HL-60 (cell line): Measurements from ENCODE around the gene PRODH.

Experiments
- GABPA ChIP-seq: IDR thresholded peaks from 2 replicates; pipeline ENCODE4 v1.6.1; 2012; ENCODE audit warnings: low read depth
- TF ChIP-seq, protein P1 (sequence below): IDR thresholded peaks from 2 replicates; pipeline ENCODE4 v1.6.1; 2012; ENCODE audit warnings: low read depth; ENCODE audit not compliant: insufficient replicate concordance
- TF ChIP-seq, protein P2 (sequence below): IDR thresholded peaks from one replicate; pipeline ENCODE4 v1.5.1; 2011; ENCODE audit warnings: low read length, control low read depth, inconsistent platforms; ENCODE audit not compliant: insufficient read depth

DNA sequence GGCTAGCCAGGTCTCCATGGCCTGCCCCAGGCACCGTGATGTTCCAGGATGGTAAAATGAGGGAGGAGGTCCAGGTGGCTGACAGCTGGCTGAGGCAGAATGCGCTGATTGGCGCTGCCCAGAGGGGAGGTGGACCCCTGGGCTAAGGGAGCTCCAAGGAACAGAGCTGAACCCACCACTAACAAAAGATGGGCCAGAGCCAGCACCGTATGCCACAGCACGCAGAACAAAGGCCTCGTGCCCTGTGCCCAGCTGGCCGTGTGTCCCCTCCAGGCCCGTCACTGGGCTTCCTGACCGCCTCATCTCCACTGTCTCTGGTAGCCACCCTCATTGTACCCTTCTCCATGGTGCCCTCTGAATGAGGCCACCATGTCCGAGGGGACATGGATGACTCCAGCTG, 19.6 kb upstream of the PRODH start:
- TF ChIP-seq, protein P1, sequence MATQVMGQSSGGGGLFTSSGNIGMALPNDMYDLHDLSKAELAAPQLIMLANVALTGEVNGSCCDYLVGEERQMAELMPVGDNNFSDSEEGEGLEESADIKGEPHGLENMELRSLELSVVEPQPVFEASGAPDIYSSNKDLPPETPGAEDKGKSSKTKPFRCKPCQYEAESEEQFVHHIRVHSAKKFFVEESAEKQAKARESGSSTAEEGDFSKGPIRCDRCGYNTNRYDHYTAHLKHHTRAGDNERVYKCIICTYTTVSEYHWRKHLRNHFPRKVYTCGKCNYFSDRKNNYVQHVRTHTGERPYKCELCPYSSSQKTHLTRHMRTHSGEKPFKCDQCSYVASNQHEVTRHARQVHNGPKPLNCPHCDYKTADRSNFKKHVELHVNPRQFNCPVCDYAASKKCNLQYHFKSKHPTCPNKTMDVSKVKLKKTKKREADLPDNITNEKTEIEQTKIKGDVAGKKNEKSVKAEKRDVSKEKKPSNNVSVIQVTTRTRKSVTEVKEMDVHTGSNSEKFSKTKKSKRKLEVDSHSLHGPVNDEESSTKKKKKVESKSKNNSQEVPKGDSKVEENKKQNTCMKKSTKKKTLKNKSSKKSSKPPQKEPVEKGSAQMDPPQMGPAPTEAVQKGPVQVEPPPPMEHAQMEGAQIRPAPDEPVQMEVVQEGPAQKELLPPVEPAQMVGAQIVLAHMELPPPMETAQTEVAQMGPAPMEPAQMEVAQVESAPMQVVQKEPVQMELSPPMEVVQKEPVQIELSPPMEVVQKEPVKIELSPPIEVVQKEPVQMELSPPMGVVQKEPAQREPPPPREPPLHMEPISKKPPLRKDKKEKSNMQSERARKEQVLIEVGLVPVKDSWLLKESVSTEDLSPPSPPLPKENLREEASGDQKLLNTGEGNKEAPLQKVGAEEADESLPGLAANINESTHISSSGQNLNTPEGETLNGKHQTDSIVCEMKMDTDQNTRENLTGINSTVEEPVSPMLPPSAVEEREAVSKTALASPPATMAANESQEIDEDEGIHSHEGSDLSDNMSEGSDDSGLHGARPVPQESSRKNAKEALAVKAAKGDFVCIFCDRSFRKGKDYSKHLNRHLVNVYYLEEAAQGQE: no peak
- TF ChIP-seq, protein P2, sequence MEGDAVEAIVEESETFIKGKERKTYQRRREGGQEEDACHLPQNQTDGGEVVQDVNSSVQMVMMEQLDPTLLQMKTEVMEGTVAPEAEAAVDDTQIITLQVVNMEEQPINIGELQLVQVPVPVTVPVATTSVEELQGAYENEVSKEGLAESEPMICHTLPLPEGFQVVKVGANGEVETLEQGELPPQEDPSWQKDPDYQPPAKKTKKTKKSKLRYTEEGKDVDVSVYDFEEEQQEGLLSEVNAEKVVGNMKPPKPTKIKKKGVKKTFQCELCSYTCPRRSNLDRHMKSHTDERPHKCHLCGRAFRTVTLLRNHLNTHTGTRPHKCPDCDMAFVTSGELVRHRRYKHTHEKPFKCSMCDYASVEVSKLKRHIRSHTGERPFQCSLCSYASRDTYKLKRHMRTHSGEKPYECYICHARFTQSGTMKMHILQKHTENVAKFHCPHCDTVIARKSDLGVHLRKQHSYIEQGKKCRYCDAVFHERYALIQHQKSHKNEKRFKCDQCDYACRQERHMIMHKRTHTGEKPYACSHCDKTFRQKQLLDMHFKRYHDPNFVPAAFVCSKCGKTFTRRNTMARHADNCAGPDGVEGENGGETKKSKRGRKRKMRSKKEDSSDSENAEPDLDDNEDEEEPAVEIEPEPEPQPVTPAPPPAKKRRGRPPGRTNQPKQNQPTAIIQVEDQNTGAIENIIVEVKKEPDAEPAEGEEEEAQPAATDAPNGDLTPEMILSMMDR: no peak
- TF ChIP-seq GABPA: no peak
